ENCODE results near the gene LRCH3.

LRCH3 gene

DNA sequence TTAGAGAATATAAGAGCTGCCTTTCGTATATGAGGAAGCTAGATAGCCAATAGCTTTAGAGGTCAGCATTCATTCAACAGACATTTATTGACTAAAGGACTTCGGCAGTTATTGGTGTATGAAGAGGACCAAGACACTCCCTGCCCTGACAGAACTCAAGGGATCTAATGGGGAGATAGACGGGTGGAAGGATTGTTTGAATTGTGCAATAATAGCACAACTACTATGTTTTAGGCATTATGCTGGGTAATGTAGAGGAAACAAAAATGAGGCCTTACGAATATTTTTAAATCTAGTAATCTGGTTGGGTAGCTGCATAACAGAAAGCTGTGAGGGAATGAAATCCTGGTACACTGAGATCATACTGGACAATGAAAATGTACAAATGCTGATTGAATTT is 5.0 kb downstream of the LRCH3 start:
- Histone ChIP-seq H4K20me1 (ENCODE audit: insufficient read depth) (no peaks in the 10 kb centered on the region), H3K27ac (no peak overlapping the region), H2AFZ (ENCODE audit: low read depth) (no peak overlapping the region), H3K36me3 (ENCODE audit: insufficient read depth) (no peaks in the 10 kb centered on the region), H3K4me1 (ENCODE audit: low read depth, poor library complexity, severe bottlenecking) (peaks cover 23% of the 10 kb centered on the region), H3K4me3 (IDR thresholded peaks at IDR 0.05; ENCODE audit: insufficient read depth, low read depth, low read length) (no peak overlapping the region), H3K27me3 (ENCODE audit: insufficient read depth, low read depth) (no peaks in the 10 kb centered on the region), H3K9ac (no peak overlapping the region), H3K79me2 (ENCODE audit: insufficient read depth, low read depth) (peaks cover 63% of the 10 kb centered on the region), H3K4me2 (no peak overlapping the region)
- no peak for TF ChIP-seq CTCF (conservative IDR thresholded peaks at IDR 0.05; ENCODE audit: low read depth, low read length)

DNA sequence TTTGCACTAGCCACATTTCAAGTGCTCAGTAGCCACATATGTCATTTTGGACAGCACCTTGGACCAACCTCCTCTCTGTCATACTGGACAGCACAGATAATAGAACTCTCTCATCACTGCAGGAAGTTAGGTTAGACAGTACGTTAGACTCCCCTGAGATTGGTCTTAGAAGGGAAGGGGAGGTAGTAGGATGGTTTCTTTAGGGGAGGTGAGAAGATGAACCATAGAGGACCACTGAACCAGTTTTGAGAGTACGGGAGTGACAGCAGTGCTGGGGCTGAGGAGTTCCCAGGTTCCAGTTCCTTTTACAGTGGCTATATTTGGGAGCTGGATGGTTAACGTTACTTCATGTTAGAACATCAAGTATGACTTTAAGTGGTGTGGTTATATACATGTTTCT is 7.8 kb downstream of the LRCH3 start:
- Histone ChIP-seq H3K4me1 (ENCODE audit: low read depth, poor library complexity, severe bottlenecking) (peaks cover 36% of the 10 kb centered on the region), H3K9ac (no peak overlapping the region), H3K36me3 (ENCODE audit: insufficient read depth) (no peaks in the 10 kb centered on the region), H2AFZ (ENCODE audit: low read depth) (no peak overlapping the region), H3K27me3 (ENCODE audit: insufficient read depth, low read depth) (no peaks in the 10 kb centered on the region), H3K79me2 (ENCODE audit: insufficient read depth, low read depth) (peaks cover 70% of the 10 kb centered on the region; the same call in 1 of the 2 replicates), H3K4me3 (IDR thresholded peaks at IDR 0.05; ENCODE audit: insufficient read depth, low read depth, low read length) (no peak overlapping the region), H3K27ac (no peak overlapping the region), H3K4me2 (no peak overlapping the region), H4K20me1 (ENCODE audit: insufficient read depth) (no peaks in the 10 kb centered on the region)
- no peak for TF ChIP-seq CTCF (conservative IDR thresholded peaks at IDR 0.05; ENCODE audit: low read depth, low read length)

GRCh38 chr3:197800379-197800778 is 9.3 kb downstream of the LRCH3 start:
- no peak for TF ChIP-seq CTCF (conservative IDR thresholded peaks at IDR 0.05; ENCODE audit: low read depth, low read length)
- H3K4me2 ChIP-seq: no peak overlapping the region
- peaks cover 36% of the 10 kb centered on the region for H3K4me1 ChIP-seq (ENCODE audit: low read depth, poor library complexity, severe bottlenecking)
- H2AFZ ChIP-seq (ENCODE audit: low read depth): no peak overlapping the region
- H3K79me2 ChIP-seq (ENCODE audit: insufficient read depth, low read depth): peaks cover 56% of the 10 kb centered on the region; the same call in 1 of the 2 replicates
- no peak overlapping the region for H3K9ac ChIP-seq
- H3K4me3 ChIP-seq (IDR thresholded peaks at IDR 0.05; ENCODE audit: insufficient read depth, low read depth, low read length): no peak overlapping the region
- no peaks in the 10 kb centered on the region for H3K27me3 ChIP-seq (ENCODE audit: insufficient read depth, low read depth)
- H4K20me1 ChIP-seq (ENCODE audit: insufficient read depth): no peaks in the 10 kb centered on the region
- H3K36me3 ChIP-seq (ENCODE audit: insufficient read depth): no peaks in the 10 kb centered on the region
- H3K27ac ChIP-seq: no peak overlapping the region

DNA sequence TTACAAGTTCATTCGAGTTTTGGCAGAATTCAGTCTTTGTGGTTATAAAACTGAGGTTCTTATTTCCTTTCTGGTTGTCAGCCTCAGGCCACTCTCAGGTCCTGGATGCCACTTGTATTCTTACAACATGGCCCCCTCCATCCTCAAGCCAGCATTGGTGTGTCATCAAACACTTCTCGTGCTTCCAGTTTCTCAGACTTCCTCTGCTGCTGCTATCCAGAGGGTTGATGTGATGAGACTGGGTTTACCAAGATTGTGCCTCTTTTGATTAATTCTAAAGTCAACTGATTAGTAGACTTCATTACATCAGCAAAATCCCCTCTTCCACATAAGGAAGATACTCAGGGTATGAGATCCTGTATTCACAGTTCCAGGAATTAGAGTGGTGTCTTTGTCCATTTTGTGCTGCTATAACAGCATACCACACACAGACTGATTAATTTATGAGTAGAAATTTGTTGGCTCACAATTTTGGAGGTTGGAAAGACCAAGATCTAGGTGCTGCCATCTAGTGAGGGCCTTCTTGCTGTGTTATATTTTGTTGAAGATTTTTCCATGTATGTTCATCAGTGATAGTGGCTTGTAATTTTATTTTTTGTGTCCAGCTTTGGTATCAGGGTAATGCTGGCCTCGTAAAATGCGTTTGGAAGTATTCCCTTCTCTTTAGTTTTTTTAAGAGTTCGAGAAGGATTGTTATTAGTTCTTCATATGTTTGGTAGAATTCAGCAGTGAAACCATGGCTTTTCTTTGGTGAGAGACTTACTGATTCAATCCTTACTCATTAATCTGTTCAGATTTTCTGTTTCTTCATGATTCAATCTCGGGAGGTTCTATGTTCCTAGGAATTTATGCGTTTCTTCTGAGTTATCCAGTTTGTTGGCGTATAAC is 11.1 kb downstream of the LRCH3 start:
- H3K79me2 ChIP-seq (ENCODE audit: insufficient read depth, low read depth): peaks cover 42% of the 10 kb centered on the region; the same call in 1 of the 2 replicates
- peak; percentile 72 for TF ChIP-seq CTCF (conservative IDR thresholded peaks at IDR 0.05; ENCODE audit: low read depth, low read length)
- H3K4me3 ChIP-seq (IDR thresholded peaks at IDR 0.05; ENCODE audit: insufficient read depth, low read depth, low read length): no peak overlapping the region
- H3K27ac ChIP-seq: peak overlapping the region; percentile 28
- H3K36me3 ChIP-seq (ENCODE audit: insufficient read depth): no peaks in the 10 kb centered on the region
- H4K20me1 ChIP-seq (ENCODE audit: insufficient read depth): no peaks in the 10 kb centered on the region
- no peaks in the 10 kb centered on the region for H3K27me3 ChIP-seq (ENCODE audit: insufficient read depth, low read depth)
- peak overlapping the region; percentile 62 for H3K4me2 ChIP-seq
- no peak overlapping the region for H2AFZ ChIP-seq (ENCODE audit: low read depth)
- H3K4me1 ChIP-seq (ENCODE audit: low read depth, poor library complexity, severe bottlenecking): peaks cover 36% of the 10 kb centered on the region
- H3K9ac ChIP-seq: no peak overlapping the region

Data from KMS-11 (cell line).